Endothelial cell of umbilical vein (primary cell): ENCODE results near the gene CXXC5.

Source experiments
- GATA2 ChIP-seq: IDR thresholded peaks from 2 replicates; pipeline ENCODE4 v1.7.0; 2011; ENCODE audit warnings: low read depth, mild to moderate bottlenecking, moderate library complexity, mixed read lengths, low read length; ENCODE audit not compliant: insufficient read length, insufficient read depth
- TF ChIP-seq, protein P1 (sequence below), 2 donors: IDR thresholded peaks; 1 replicate in 1 of 2; 2 replicates in 1 of 2; pipeline ENCODE4 v1.5.1; 2011; ENCODE audit warnings: low read length in 2 of 2, mild to moderate bottlenecking in 2 of 2, moderate library complexity in 2 of 2, control low read depth in 1 of 2, inconsistent platforms in 1 of 2, low read depth in 1 of 2; ENCODE audit not compliant: insufficient read depth in 1 of 2; ENCODE audit errors: extremely low read depth in 1 of 2
- TF ChIP-seq, protein P2 (sequence below): IDR thresholded peaks from 2 replicates; pipeline ENCODE4 v1.6.1; 2011; ENCODE audit not compliant: insufficient read depth, insufficient read length

DNA sequence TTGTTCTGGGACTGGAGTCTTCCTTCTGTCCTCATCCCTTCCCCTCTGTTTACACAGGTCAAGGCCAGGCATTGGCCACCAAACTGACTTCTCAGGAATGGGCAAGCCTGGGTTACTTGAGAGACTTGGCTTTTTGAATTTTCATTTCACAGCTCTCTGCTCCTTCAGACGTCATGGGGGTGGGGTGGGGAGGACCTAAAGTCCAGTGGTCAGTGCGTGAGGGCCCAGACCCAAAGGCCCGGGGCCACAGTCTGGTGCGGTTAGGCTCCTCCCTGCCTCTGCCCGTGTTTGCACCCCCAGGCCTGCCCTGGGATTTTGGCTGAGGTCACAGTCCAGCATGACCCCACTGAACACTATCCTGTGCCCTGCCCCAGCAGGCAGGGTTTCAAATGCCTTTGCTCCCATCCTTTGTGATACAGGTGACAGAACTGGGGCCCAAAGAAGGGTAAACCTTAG is 4.1 kb upstream of the CXXC5 start:
- TF ChIP-seq, protein P1, sequence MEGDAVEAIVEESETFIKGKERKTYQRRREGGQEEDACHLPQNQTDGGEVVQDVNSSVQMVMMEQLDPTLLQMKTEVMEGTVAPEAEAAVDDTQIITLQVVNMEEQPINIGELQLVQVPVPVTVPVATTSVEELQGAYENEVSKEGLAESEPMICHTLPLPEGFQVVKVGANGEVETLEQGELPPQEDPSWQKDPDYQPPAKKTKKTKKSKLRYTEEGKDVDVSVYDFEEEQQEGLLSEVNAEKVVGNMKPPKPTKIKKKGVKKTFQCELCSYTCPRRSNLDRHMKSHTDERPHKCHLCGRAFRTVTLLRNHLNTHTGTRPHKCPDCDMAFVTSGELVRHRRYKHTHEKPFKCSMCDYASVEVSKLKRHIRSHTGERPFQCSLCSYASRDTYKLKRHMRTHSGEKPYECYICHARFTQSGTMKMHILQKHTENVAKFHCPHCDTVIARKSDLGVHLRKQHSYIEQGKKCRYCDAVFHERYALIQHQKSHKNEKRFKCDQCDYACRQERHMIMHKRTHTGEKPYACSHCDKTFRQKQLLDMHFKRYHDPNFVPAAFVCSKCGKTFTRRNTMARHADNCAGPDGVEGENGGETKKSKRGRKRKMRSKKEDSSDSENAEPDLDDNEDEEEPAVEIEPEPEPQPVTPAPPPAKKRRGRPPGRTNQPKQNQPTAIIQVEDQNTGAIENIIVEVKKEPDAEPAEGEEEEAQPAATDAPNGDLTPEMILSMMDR (IDR thresholded peaks at IDR 0.05; ENCODE audit: extremely low read depth in 1 of 2, insufficient read depth in 1 of 2, low read depth in 1 of 2, low read length in 2 of 2): no peak
- TF ChIP-seq GATA2: no peak
- TF ChIP-seq, protein P2, sequence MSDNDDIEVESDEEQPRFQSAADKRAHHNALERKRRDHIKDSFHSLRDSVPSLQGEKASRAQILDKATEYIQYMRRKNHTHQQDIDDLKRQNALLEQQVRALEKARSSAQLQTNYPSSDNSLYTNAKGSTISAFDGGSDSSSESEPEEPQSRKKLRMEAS: no peak
